ENCODE data around the gene CNTN5.

The CNTN5 gene

DNA sequence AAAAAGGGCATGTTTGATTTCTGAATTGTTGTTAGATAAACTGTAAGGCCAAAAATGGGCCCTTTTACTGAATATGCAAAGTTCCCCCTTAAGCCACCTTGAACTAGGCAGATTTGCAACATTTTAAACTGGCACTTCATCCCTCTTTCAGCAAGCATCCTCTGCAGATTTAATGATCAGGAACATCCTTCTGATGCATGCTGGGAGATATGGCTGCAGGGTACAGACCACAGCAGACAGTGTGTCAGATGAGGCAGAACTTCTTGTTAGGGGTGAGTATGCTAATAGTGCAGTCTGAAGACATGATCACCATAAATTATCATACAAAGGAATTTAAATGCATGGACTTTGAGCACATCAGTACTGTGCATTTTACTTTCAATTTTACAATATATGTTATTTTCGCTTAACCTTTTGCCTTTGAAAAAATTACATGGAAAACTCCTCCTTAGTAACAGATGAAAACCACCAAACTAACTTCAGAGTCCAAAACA, 1203.8 kb downstream of the CNTN5 start:
- CTCF ChIA-PET, result no interaction called here
- H3K36me3 ChIP-seq (ENCODE audit: control insufficient read depth in 2 of 2, insufficient read depth in 1 of 2, low read length in 2 of 2), result no peaks in the 10 kb centered on the region
- TF ChIP-seq ZNF311 (tag by site-specific recombination; IDR thresholded peaks at IDR 0.05; ENCODE audit: borderline replicate concordance) (no peak), ZNF664 (tag by site-specific recombination; IDR thresholded peaks at IDR 0.05) (no peak), ZNF776 (tag by site-specific recombination; IDR thresholded peaks at IDR 0.05; ENCODE audit: borderline replicate concordance) (no peak), GLI4 (tag by site-specific recombination; IDR thresholded peaks at IDR 0.05) (no peak), REPIN1 (tag by site-specific recombination; IDR thresholded peaks at IDR 0.05; ENCODE audit: low read depth) (no peak), ZNF654 (tag by site-specific recombination; IDR thresholded peaks at IDR 0.05; ENCODE audit: low read depth) (no peak), TRIM28 (IDR thresholded peaks at IDR 0.05; ENCODE audit: borderline replicate concordance, low read length) (no peak), GLI2 (tag by site-specific recombination; IDR thresholded peaks at IDR 0.05; ENCODE audit: borderline replicate concordance, low read depth) (no peak), FEZF1 (tag by site-specific recombination; IDR thresholded peaks at IDR 0.05) (no peak), ZNF133 (tag by site-specific recombination; IDR thresholded peaks at IDR 0.05) (no peak), ZNF837 (tag by site-specific recombination; IDR thresholded peaks at IDR 0.05) (no peak), ZNF600 (tag by site-specific recombination; IDR thresholded peaks at IDR 0.05) (no peak)
- TF ChIP-seq, protein P1, sequence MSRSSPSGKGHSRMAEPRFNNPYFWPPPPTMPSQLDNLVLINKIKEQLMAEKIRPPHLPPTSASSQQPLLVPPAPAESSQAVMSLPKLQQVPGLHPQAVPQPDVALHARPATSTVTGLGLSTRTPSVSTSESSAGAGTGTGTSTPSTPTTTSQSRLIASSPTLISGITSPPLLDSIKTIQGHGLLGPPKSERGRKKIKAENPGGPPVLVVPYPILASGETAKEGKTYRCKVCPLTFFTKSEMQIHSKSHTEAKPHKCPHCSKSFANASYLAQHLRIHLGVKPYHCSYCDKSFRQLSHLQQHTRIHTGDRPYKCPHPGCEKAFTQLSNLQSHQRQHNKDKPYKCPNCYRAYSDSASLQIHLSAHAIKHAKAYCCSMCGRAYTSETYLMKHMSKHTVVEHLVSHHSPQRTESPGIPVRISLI (tag by site-specific recombination; IDR thresholded peaks at IDR 0.05), result no peak
- TF ChIP-seq, protein P2, sequence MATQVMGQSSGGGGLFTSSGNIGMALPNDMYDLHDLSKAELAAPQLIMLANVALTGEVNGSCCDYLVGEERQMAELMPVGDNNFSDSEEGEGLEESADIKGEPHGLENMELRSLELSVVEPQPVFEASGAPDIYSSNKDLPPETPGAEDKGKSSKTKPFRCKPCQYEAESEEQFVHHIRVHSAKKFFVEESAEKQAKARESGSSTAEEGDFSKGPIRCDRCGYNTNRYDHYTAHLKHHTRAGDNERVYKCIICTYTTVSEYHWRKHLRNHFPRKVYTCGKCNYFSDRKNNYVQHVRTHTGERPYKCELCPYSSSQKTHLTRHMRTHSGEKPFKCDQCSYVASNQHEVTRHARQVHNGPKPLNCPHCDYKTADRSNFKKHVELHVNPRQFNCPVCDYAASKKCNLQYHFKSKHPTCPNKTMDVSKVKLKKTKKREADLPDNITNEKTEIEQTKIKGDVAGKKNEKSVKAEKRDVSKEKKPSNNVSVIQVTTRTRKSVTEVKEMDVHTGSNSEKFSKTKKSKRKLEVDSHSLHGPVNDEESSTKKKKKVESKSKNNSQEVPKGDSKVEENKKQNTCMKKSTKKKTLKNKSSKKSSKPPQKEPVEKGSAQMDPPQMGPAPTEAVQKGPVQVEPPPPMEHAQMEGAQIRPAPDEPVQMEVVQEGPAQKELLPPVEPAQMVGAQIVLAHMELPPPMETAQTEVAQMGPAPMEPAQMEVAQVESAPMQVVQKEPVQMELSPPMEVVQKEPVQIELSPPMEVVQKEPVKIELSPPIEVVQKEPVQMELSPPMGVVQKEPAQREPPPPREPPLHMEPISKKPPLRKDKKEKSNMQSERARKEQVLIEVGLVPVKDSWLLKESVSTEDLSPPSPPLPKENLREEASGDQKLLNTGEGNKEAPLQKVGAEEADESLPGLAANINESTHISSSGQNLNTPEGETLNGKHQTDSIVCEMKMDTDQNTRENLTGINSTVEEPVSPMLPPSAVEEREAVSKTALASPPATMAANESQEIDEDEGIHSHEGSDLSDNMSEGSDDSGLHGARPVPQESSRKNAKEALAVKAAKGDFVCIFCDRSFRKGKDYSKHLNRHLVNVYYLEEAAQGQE (tag by site-specific recombination; IDR thresholded peaks at IDR 0.05), result no peak
- TF ChIP-seq, protein P3, sequence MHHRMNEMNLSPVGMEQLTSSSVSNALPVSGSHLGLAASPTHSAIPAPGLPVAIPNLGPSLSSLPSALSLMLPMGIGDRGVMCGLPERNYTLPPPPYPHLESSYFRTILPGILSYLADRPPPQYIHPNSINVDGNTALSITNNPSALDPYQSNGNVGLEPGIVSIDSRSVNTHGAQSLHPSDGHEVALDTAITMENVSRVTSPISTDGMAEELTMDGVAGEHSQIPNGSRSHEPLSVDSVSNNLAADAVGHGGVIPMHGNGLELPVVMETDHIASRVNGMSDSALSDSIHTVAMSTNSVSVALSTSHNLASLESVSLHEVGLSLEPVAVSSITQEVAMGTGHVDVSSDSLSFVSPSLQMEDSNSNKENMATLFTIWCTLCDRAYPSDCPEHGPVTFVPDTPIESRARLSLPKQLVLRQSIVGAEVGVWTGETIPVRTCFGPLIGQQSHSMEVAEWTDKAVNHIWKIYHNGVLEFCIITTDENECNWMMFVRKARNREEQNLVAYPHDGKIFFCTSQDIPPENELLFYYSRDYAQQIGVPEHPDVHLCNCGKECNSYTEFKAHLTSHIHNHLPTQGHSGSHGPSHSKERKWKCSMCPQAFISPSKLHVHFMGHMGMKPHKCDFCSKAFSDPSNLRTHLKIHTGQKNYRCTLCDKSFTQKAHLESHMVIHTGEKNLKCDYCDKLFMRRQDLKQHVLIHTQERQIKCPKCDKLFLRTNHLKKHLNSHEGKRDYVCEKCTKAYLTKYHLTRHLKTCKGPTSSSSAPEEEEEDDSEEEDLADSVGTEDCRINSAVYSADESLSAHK (tag by site-specific recombination; IDR thresholded peaks at IDR 0.05), result no peak
- TF ChIP-seq, protein P4, sequence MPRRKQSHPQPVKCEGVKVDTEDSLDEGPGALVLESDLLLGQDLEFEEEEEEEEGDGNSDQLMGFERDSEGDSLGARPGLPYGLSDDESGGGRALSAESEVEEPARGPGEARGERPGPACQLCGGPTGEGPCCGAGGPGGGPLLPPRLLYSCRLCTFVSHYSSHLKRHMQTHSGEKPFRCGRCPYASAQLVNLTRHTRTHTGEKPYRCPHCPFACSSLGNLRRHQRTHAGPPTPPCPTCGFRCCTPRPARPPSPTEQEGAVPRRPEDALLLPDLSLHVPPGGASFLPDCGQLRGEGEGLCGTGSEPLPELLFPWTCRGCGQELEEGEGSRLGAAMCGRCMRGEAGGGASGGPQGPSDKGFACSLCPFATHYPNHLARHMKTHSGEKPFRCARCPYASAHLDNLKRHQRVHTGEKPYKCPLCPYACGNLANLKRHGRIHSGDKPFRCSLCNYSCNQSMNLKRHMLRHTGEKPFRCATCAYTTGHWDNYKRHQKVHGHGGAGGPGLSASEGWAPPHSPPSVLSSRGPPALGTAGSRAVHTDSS (tag by site-specific recombination; IDR thresholded peaks at IDR 0.05), result no peak
- H3K4me3 ChIP-seq (ENCODE audit: low read depth, low read length), result no peak overlapping the region
- POLR2A ChIA-PET, result no interaction called here
- no peaks in the 10 kb centered on the region for H3K9me3 ChIP-seq (ENCODE audit: control insufficient read depth, insufficient read depth, low read depth, low read length)
- no peaks in the 10 kb centered on the region for H3K4me1 ChIP-seq (ENCODE audit: control insufficient read depth, insufficient read depth, low read length)
- no peak overlapping the region for H3K27ac ChIP-seq (ENCODE audit: extremely low read depth, low read depth, low read length)

DNA sequence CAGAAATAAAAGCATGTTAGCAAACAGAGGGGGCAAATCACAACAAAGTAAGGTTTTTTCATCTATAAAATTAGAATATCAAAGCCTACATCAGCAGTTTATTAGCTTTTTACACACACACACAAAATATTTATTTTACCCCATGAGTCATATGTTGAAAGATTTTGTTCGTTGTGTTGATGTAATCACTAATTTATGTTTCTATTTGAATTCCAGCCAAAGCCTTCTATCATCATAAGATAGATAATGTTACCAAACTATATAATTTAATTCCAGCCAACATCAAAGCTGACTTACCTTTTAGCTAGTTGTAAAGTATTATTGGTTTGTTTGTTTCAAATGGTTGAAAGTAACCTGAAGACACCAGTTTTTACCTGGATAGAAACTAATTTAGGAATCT, 1208.3 kb downstream of the CNTN5 start:
- Histone ChIP-seq H3K4me3 (ENCODE audit: low read depth, low read length) (no peak overlapping the region), H3K9me3 (ENCODE audit: control insufficient read depth, insufficient read depth, low read depth, low read length) (no peaks in the 10 kb centered on the region), H3K27ac (ENCODE audit: extremely low read depth, low read depth, low read length) (no peak overlapping the region), H3K36me3 (ENCODE audit: control insufficient read depth in 2 of 2, insufficient read depth in 1 of 2, low read length in 2 of 2) (no peaks in the 10 kb centered on the region), H3K4me1 (ENCODE audit: control insufficient read depth, insufficient read depth, low read length) (no peaks in the 10 kb centered on the region)
- ChIA-PET POLR2A (no interaction called here), CTCF (no interaction called here)
- no peak for TF ChIP-seq ZNF138 (tag by site-specific recombination; IDR thresholded peaks at IDR 0.05; ENCODE audit: borderline replicate concordance)
- TF ChIP-seq, protein P5, sequence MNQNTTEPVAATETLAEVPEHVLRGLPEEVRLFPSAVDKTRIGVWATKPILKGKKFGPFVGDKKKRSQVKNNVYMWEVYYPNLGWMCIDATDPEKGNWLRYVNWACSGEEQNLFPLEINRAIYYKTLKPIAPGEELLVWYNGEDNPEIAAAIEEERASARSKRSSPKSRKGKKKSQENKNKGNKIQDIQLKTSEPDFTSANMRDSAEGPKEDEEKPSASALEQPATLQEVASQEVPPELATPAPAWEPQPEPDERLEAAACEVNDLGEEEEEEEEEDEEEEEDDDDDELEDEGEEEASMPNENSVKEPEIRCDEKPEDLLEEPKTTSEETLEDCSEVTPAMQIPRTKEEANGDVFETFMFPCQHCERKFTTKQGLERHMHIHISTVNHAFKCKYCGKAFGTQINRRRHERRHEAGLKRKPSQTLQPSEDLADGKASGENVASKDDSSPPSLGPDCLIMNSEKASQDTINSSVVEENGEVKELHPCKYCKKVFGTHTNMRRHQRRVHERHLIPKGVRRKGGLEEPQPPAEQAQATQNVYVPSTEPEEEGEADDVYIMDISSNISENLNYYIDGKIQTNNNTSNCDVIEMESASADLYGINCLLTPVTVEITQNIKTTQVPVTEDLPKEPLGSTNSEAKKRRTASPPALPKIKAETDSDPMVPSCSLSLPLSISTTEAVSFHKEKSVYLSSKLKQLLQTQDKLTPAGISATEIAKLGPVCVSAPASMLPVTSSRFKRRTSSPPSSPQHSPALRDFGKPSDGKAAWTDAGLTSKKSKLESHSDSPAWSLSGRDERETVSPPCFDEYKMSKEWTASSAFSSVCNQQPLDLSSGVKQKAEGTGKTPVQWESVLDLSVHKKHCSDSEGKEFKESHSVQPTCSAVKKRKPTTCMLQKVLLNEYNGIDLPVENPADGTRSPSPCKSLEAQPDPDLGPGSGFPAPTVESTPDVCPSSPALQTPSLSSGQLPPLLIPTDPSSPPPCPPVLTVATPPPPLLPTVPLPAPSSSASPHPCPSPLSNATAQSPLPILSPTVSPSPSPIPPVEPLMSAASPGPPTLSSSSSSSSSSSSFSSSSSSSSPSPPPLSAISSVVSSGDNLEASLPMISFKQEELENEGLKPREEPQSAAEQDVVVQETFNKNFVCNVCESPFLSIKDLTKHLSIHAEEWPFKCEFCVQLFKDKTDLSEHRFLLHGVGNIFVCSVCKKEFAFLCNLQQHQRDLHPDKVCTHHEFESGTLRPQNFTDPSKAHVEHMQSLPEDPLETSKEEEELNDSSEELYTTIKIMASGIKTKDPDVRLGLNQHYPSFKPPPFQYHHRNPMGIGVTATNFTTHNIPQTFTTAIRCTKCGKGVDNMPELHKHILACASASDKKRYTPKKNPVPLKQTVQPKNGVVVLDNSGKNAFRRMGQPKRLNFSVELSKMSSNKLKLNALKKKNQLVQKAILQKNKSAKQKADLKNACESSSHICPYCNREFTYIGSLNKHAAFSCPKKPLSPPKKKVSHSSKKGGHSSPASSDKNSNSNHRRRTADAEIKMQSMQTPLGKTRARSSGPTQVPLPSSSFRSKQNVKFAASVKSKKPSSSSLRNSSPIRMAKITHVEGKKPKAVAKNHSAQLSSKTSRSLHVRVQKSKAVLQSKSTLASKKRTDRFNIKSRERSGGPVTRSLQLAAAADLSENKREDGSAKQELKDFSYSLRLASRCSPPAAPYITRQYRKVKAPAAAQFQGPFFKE (tag by site-specific recombination; IDR thresholded peaks at IDR 0.05; ENCODE audit: borderline replicate concordance), result no peak
- TF ChIP-seq YY1 (tag by site-specific recombination; IDR thresholded peaks at IDR 0.05), result no peak
- no peak for TF ChIP-seq ZNF514 (tag by site-specific recombination; IDR thresholded peaks at IDR 0.05)
- TF ChIP-seq FEZF1 (tag by site-specific recombination; IDR thresholded peaks at IDR 0.05), result no peak
- no peak for TF ChIP-seq ZNF2 (tag by site-specific recombination; IDR thresholded peaks at IDR 0.05)
- no peak for TF ChIP-seq YY2 (tag by site-specific recombination; IDR thresholded peaks at IDR 0.05)

Data from HEK293 (cell line).